ENCODE data around the gene THBD.

Gene THBD

DNA sequence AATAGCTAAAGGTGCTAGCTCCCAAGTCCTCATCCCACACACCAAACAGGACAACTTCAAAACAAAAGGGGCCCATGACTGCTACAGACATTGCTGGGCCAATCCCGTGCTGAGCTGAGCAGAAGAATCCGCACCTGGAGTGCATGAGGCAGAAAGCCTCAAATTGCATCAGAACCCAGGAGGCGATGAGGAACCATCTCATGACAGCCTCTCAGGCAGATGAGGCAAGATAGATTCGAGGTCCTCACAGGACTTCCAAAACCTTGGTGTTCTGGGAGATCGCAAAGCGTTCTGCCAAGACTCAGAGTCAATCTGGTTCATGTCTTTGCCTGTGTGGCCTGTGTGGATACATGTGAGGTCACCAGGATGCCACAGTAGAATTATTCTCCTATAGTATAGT lies 47.2 kb downstream of the THBD start:
- Histone ChIP-seq H3K27ac (ENCODE audit: low read depth, low read length, poor library complexity, severe bottlenecking) (no peak overlapping the region), H3K9me3 (ENCODE audit: low read length) (no peaks in the 10 kb centered on the region), H3K27me3 (ENCODE audit: insufficient read depth, low read length) (no peaks in the 10 kb centered on the region), H3K4me2 (ENCODE audit: low read length) (no peak overlapping the region), H3K36me3 (ENCODE audit: insufficient read depth, low read length) (no peaks in the 10 kb centered on the region), H3K4me3 (ENCODE audit: low read depth, low read length, poor library complexity, severe bottlenecking) (no peak overlapping the region), H2AFZ (ENCODE audit: low read length) (no peak overlapping the region), H3K4me1 (ENCODE audit: insufficient read depth, low read length, severe bottlenecking) (no peaks in the 10 kb centered on the region), H3K9ac (ENCODE audit: low read length) (no peak overlapping the region), H3F3A (ENCODE audit: insufficient read depth, low read length) (no peaks in the 10 kb centered on the region), H3K79me2 (ENCODE audit: insufficient read depth, low read length) (no peaks in the 10 kb centered on the region), H4K20me1 (ENCODE audit: insufficient read depth, low read length) (no peaks in the 10 kb centered on the region), H3K9me2 (ENCODE audit: low read depth, low read length) (no peaks in the 10 kb centered on the region)
- TF ChIP-seq, protein P1, sequence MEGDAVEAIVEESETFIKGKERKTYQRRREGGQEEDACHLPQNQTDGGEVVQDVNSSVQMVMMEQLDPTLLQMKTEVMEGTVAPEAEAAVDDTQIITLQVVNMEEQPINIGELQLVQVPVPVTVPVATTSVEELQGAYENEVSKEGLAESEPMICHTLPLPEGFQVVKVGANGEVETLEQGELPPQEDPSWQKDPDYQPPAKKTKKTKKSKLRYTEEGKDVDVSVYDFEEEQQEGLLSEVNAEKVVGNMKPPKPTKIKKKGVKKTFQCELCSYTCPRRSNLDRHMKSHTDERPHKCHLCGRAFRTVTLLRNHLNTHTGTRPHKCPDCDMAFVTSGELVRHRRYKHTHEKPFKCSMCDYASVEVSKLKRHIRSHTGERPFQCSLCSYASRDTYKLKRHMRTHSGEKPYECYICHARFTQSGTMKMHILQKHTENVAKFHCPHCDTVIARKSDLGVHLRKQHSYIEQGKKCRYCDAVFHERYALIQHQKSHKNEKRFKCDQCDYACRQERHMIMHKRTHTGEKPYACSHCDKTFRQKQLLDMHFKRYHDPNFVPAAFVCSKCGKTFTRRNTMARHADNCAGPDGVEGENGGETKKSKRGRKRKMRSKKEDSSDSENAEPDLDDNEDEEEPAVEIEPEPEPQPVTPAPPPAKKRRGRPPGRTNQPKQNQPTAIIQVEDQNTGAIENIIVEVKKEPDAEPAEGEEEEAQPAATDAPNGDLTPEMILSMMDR (IDR thresholded peaks at IDR 0.05; ENCODE audit: low read length), result no peak
- no peak for TF ChIP-seq EZH2 (IDR thresholded peaks at IDR 0.05; ENCODE audit: borderline replicate concordance, low read length)

DNA sequence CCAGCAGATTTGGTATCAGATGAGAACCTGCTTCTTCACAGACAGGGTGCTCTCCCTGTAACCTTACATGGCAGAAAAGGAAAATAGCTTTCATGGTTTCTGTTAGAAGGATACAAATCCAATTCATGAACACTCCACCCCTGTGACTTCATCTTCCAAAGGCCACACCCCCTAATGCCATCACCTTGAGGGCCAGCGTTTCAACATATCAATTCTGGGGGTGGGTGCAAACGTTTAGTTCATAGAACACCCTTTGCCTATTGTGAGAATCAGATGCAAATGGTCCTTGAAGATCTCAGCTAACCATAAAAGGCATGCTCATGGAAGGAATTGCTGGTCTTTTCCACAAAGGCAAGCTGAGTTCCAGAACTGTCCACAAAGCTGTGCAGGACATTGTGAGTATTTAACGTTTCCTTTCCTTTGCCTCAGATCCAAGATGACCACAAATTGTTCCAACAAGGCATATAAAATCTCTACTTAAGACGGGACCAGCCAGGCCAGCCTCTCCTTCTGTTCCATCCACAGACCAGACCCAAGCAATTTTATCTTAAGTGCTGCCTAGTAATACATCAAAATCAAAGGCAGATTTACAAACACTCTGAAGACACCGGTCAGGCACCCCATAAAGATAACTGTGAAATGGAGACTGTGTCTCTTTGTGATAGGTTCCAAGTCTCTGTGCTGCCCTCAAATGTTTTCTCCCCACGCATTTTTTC lies 49.1 kb downstream of the THBD start:
- TF ChIP-seq, protein P1 (IDR thresholded peaks at IDR 0.05; ENCODE audit: low read length), result no peak
- TF ChIP-seq EZH2 (IDR thresholded peaks at IDR 0.05; ENCODE audit: borderline replicate concordance, low read length), result no peak
- H4K20me1 ChIP-seq (ENCODE audit: insufficient read depth, low read length), result no peaks in the 10 kb centered on the region
- no peak overlapping the region for H3K9ac ChIP-seq (ENCODE audit: low read length)
- no peak overlapping the region for H3K4me3 ChIP-seq (ENCODE audit: low read depth, low read length, poor library complexity, severe bottlenecking)
- no peaks in the 10 kb centered on the region for H3K9me2 ChIP-seq (ENCODE audit: low read depth, low read length)
- H3K36me3 ChIP-seq (ENCODE audit: insufficient read depth, low read length), result no peaks in the 10 kb centered on the region
- no peak overlapping the region for H3K27ac ChIP-seq (ENCODE audit: low read depth, low read length, poor library complexity, severe bottlenecking)
- no peaks in the 10 kb centered on the region for H3K9me3 ChIP-seq (ENCODE audit: low read length)
- H3K27me3 ChIP-seq (ENCODE audit: insufficient read depth, low read length), result no peaks in the 10 kb centered on the region
- no peaks in the 10 kb centered on the region for H3K79me2 ChIP-seq (ENCODE audit: insufficient read depth, low read length)
- no peaks in the 10 kb centered on the region for H3K4me1 ChIP-seq (ENCODE audit: insufficient read depth, low read length, severe bottlenecking)
- no peak overlapping the region for H3K4me2 ChIP-seq (ENCODE audit: low read length)
- no peak overlapping the region for H2AFZ ChIP-seq (ENCODE audit: low read length)
- H3F3A ChIP-seq (ENCODE audit: insufficient read depth, low read length), result no peaks in the 10 kb centered on the region

DNA sequence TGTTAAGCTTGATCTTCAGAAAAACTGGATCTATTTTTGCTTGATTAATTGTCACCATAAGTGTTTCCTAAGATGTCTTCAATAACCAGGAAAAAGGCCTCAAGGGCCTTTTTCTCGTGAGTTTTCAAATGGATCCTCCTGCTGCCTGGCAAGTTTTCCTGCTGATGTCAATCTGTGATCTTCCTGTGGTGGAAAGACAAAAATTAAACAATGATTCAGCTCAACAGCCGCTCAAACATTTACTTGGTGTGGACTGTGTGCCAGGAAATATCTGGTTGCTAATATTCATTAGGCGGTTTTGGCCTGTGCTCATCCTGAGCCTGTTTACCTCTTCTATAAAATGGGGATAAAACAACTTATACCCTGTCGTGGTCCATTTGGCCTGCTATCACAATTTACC lies 49.7 kb downstream of the THBD start:
- H3K79me2 ChIP-seq (ENCODE audit: insufficient read depth, low read length), result no peaks in the 10 kb centered on the region
- H3K27me3 ChIP-seq (ENCODE audit: insufficient read depth, low read length), result no peaks in the 10 kb centered on the region

More for the DNA sequence above, 49.7 kb downstream of the THBD start:
- Histone ChIP-seq H3K4me1 (ENCODE audit: insufficient read depth, low read length, severe bottlenecking) (no peaks in the 10 kb centered on the region), H3K27ac (ENCODE audit: low read depth, low read length, poor library complexity, severe bottlenecking) (no peak overlapping the region), H3F3A (ENCODE audit: insufficient read depth, low read length) (no peaks in the 10 kb centered on the region), H2AFZ (ENCODE audit: low read length) (no peak overlapping the region), H3K9me2 (ENCODE audit: low read depth, low read length) (no peaks in the 10 kb centered on the region), H4K20me1 (ENCODE audit: insufficient read depth, low read length) (no peaks in the 10 kb centered on the region), H3K36me3 (ENCODE audit: insufficient read depth, low read length) (no peaks in the 10 kb centered on the region), H3K4me2 (ENCODE audit: low read length) (no peak overlapping the region), H3K9ac (ENCODE audit: low read length) (no peak overlapping the region), H3K9me3 (ENCODE audit: low read length) (no peaks in the 10 kb centered on the region), H3K4me3 (ENCODE audit: low read depth, low read length, poor library complexity, severe bottlenecking) (no peak overlapping the region)
- no peak for TF ChIP-seq EZH2 (IDR thresholded peaks at IDR 0.05; ENCODE audit: borderline replicate concordance, low read length)
- TF ChIP-seq, protein P1 (IDR thresholded peaks at IDR 0.05; ENCODE audit: low read length), result no peak
